Neural progenitor cell (in vitro differentiated cells): Measurements from ENCODE around the gene TGM6. TPM values are rescaled to one million over a fixed set of nuclear protein-coding genes. Genes with fewer than 3 reads are reported as not detected.
A peak's percentile ranks its signal among the peaks of the same experiment; 100 is the strongest.

Experiments used
- DNase-seq: peaks from one replicate; pipeline ENCODE4 v3.0.0-alpha.2; 2016; ENCODE audit warnings: low spot score
- H2AFZ ChIP-seq: fragments of 200-600 bp; sonication (generic); replicated peaks from 2 replicates; pipeline ENCODE4 v1.6.1; 2016; ENCODE audit warnings: antibody characterized with exemption
- H3F3A ChIP-seq: fragments of 200-600 bp; sonication (generic); 2 replicates; pipeline ENCODE4 v1.6.1; 2016; ENCODE audit warnings: antibody characterized with exemption, low read depth
- H3K27ac ChIP-seq: fragments of 200-600 bp; sonication (generic); 2 replicates; pipeline ENCODE4 v1.5.1; 2016; ENCODE audit warnings: mild to moderate bottlenecking
- H3K27me3 ChIP-seq: fragments of 200-600 bp; sonication (generic); 2 replicates; pipeline ENCODE4 v1.6.1; 2016; ENCODE audit warnings: mild to moderate bottlenecking, moderate library complexity
- H3K36me3 ChIP-seq: fragments of 200-600 bp; sonication (generic); 2 replicates; pipeline ENCODE4 v1.5.1; 2016
- H3K4me1 ChIP-seq: fragments of 200-600 bp; sonication (generic); 2 replicates; pipeline ENCODE4 v1.6.1; 2016; ENCODE audit warnings: mixed run types
- H3K4me2 ChIP-seq: fragments of 200-600 bp; sonication (generic); 2 replicates; pipeline ENCODE4 v1.6.1; 2016
- H3K4me3 ChIP-seq: fragments of 200-600 bp; sonication (generic); 2 replicates; pipeline ENCODE4 v1.5.1; 2016
- H3K79me2 ChIP-seq: fragments of 200-600 bp; sonication (generic); 2 replicates; pipeline ENCODE4 v1.6.1; 2016; ENCODE audit warnings: low read depth
- H3K9ac ChIP-seq: fragments of 200-600 bp; sonication (generic); 2 replicates; pipeline ENCODE4 v1.6.1; 2016
- H3K9me3 ChIP-seq: fragments of 200-600 bp; sonication (generic); 2 replicates; pipeline ENCODE4 v1.5.1; 2016; ENCODE audit warnings: low read depth
- H4K20me1 ChIP-seq: fragments of 200-600 bp; sonication (generic); 2 replicates; pipeline ENCODE4 v1.6.1; 2016; ENCODE audit warnings: low read depth
- H3K27ac Mint-ChIP-seq: 3 replicates; pipeline ENCODE4 v1.8.0; 2021; ENCODE audit warnings: mixed read lengths
- H3K27me3 Mint-ChIP-seq: 2 replicates; pipeline ENCODE4 v1.8.0; 2022; ENCODE audit warnings: low read depth, mild to moderate bottlenecking, inconsistent platforms, moderate library complexity, mixed read lengths; ENCODE audit not compliant: insufficient read depth
- H3K36me3 Mint-ChIP-seq: 3 replicates; pipeline ENCODE4 v1.8.0; 2021; ENCODE audit warnings: mixed read lengths
- H3K4me1 Mint-ChIP-seq: 3 replicates; pipeline ENCODE4 v1.8.0; 2021; ENCODE audit warnings: mixed read lengths
- H3K4me3 Mint-ChIP-seq: 3 replicates; pipeline ENCODE4 v1.8.0; 2021; ENCODE audit warnings: mild to moderate bottlenecking, moderate library complexity, mixed read lengths
- H3K9me3 Mint-ChIP-seq: 3 replicates; pipeline ENCODE4 v1.8.0; 2020; ENCODE audit warnings: mixed read lengths
- EZH2 ChIP-seq: fragments of 200-600 bp; sonication (generic); IDR thresholded peaks from 2 replicates; pipeline ENCODE4 v1.6.1; 2017; ENCODE audit warnings: antibody characterized with exemption, mild to moderate bottlenecking, moderate library complexity
- EZH2phosphoT487 ChIP-seq: fragments of 200-600 bp; sonication (generic); IDR thresholded peaks from 2 replicates; pipeline ENCODE4 v1.6.1; 2017; ENCODE audit warnings: antibody characterized with exemption
- total RNA-seq: library from RNA; depleted of rRNA; stranded (reverse); fragments of >200 nt; gene quantifications from 2 replicates; pipeline ENCODE4 v1.2.3, GENCODE V29; 2015; ENCODE audit warnings: low replicate concordance
- TF ChIP-seq, protein P1 (sequence below): fragments of 200-600 bp; sonication (generic); IDR thresholded peaks from 2 replicates; pipeline ENCODE4 v1.5.1; 2017; ENCODE audit warnings: antibody characterized with exemption, mild to moderate bottlenecking

The TGM6 gene
- total RNA-seq, 1 donor from 2014 or later, result not detected

DNA sequence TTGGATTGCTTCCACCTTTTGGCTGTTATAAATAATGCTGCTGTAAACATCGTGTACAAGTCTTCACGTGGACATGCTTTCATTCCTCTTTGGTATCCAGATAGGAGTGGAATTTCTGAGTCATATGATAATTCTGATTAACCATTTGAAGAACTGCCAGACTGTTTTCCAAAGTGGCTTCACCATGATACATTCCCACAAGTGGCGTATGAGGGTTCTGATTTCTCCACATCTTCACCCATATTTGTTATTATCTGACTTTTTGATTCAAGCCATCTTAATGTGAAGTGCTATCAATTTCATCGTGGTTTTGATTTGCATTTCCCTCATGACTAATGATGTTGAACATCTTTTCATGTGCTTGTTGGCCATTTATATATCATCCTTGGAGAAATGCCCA is 92.8 kb downstream of the TGM6 start:
- Histone ChIP-seq H3K9ac (no peak overlapping the region), H3K4me3 (no peak overlapping the region), H3K4me1 (peaks cover 7% of the 10 kb centered on the region), H3K79me2 (peaks cover 21% of the 10 kb centered on the region), H3K36me3 (no peaks in the 10 kb centered on the region), H3F3A (peaks cover 6% of the 10 kb centered on the region), H3K9me3 (no peaks in the 10 kb centered on the region), H4K20me1 (peaks cover 20% of the 10 kb centered on the region), H3K27ac (no peak overlapping the region), H3K27me3 (no peaks in the 10 kb centered on the region), H2AFZ (no peak overlapping the region), H3K4me2 (no peak overlapping the region)
- TF ChIP-seq, protein P1, sequence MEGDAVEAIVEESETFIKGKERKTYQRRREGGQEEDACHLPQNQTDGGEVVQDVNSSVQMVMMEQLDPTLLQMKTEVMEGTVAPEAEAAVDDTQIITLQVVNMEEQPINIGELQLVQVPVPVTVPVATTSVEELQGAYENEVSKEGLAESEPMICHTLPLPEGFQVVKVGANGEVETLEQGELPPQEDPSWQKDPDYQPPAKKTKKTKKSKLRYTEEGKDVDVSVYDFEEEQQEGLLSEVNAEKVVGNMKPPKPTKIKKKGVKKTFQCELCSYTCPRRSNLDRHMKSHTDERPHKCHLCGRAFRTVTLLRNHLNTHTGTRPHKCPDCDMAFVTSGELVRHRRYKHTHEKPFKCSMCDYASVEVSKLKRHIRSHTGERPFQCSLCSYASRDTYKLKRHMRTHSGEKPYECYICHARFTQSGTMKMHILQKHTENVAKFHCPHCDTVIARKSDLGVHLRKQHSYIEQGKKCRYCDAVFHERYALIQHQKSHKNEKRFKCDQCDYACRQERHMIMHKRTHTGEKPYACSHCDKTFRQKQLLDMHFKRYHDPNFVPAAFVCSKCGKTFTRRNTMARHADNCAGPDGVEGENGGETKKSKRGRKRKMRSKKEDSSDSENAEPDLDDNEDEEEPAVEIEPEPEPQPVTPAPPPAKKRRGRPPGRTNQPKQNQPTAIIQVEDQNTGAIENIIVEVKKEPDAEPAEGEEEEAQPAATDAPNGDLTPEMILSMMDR, result no peak
- no peak for TF ChIP-seq EZH2phosphoT487
- TF ChIP-seq EZH2, result no peak
- H3K36me3 Mint-ChIP-seq, result peaks cover 7% of the 10 kb centered on the region
- H3K4me3 Mint-ChIP-seq, result no peak overlapping the region
- no peaks in the 10 kb centered on the region for H3K9me3 Mint-ChIP-seq
- no peak for DNase-seq
- H3K4me1 Mint-ChIP-seq, result peaks cover 16% of the 10 kb centered on the region
- no peak overlapping the region for H3K27ac Mint-ChIP-seq
- peaks cover 11% of the 10 kb centered on the region for H3K27me3 Mint-ChIP-seq

DNA sequence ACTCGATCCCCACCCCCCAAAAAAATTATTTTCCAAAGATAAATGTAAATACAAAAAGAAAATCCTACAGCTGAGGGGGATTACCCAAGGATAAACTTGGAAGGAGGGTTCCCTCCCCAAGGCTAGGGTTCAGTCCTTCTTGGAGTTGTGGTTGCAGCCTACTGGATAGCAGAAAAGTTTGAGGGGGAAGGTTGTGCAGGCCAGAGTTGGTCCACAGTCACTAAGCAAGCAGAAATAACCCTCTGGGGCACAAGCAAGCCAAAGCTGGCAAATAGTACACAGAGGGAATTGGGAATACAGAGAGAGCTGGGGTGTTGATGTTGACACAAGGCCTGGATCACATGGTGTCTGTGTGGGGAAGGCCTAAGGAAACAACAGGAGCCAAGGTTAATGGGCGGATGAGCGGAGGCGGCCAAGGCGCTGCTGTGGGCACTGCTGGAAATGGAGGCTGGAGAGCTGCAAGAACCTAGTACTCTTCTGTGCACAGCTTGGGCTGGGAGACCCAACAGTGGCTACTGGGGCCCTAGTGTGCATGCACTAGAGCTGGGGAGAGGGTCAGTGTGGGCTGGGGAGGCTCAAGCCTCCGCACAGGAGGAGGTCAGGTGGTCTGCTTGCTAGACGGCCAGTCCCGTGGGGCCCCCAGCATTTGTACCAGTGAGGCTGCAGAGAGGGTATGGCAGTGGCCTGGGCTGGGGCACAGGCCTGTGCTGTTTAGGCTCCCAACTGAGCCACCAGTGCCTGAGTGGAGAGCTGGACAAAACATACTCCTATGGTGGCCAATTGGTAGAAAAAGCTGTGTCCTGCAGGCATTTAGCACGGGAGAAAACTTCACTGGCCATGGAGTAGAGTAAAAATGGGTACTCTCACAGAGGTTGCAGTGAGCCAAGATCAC is 95.4 kb downstream of the TGM6 start:
- H3K79me2 ChIP-seq, result no peaks in the 10 kb centered on the region
- no peak overlapping the region for H3K9ac ChIP-seq
- H2AFZ ChIP-seq, result no peak overlapping the region
- Mint-ChIP-seq H3K4me3 (no peak overlapping the region), H3K36me3 (peaks cover 16% of the 10 kb centered on the region), H3K27me3 (peaks cover 5% of the 10 kb centered on the region), H3K27ac (no peak overlapping the region), H3K9me3 (no peaks in the 10 kb centered on the region), H3K4me1 (peaks cover 2% of the 10 kb centered on the region)
- H3F3A ChIP-seq, result peaks cover 3% of the 10 kb centered on the region
- no peaks in the 10 kb centered on the region for H4K20me1 ChIP-seq
- no peaks in the 10 kb centered on the region for H3K9me3 ChIP-seq
- no peaks in the 10 kb centered on the region for H3K27me3 ChIP-seq
- no peak overlapping the region for H3K27ac ChIP-seq
- no peaks in the 10 kb centered on the region for H3K36me3 ChIP-seq
- no peak overlapping the region for H3K4me3 ChIP-seq
- DNase-seq, result no peak
- no peak overlapping the region for H3K4me2 ChIP-seq
- TF ChIP-seq, protein P1, result no peak
- no peak for TF ChIP-seq EZH2
- no peak for TF ChIP-seq EZH2phosphoT487
- H3K4me1 ChIP-seq, result no peaks in the 10 kb centered on the region

DNA sequence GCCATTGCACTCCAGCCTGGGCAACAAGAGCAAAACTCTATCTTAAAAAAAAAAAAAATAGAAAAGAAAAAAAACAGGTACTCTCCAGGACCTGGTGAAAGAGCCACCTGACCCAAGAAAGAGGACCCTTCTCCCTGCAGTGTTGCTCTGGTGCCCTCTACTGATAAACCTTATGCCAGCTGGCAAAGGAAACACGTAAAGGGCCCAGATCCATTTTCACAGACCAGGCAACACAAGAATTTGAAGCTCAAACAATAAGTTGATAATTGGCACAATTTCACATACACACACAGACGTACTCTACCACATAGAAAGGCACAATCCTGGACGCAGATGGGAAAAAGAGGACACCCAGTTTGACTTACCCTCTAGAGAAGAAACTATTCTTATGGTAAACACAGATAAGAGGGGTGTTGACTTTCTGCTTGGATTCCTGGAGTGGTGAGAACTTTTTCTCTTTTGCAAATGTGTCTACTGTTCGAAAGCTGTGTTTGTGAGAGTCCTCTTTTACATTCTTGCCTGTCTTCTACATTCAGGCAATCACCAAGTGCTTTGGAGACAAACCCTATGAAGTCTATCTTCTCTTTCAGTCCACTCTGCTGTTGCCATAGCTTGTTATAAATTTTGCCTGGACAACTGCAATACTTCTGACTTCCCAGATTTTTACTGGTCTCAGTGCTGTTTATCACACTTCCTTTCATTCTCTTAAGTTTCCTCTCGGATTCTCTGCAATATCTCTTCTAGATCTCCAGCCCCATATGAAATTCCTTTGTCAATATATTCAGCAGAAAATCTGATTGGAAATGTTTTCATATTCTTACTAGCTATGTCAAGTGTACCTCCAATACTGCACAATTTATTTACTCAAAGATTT is 96.3 kb downstream of the TGM6 start:
- H3K36me3 Mint-ChIP-seq, result peaks cover 19% of the 10 kb centered on the region
- Histone ChIP-seq H3K27ac (no peak overlapping the region), H3K4me2 (no peak overlapping the region), H4K20me1 (no peaks in the 10 kb centered on the region), H3K9ac (no peak overlapping the region), H3K79me2 (no peaks in the 10 kb centered on the region), H3K4me1 (no peaks in the 10 kb centered on the region), H3K27me3 (no peaks in the 10 kb centered on the region), H3K36me3 (no peaks in the 10 kb centered on the region), H2AFZ (no peak overlapping the region), H3K9me3 (no peaks in the 10 kb centered on the region), H3F3A (no peaks in the 10 kb centered on the region), H3K4me3 (no peak overlapping the region)
- H3K4me1 Mint-ChIP-seq, result no peaks in the 10 kb centered on the region
- DNase-seq, result no peak
- no peak for TF ChIP-seq EZH2
- TF ChIP-seq EZH2phosphoT487, result no peak
- TF ChIP-seq, protein P1, result peak; percentile 14
- H3K9me3 Mint-ChIP-seq, result no peaks in the 10 kb centered on the region
- H3K27ac Mint-ChIP-seq, result no peak overlapping the region
- H3K27me3 Mint-ChIP-seq, result peaks cover 5% of the 10 kb centered on the region
- H3K4me3 Mint-ChIP-seq, result no peak overlapping the region
